Measurements from ENCODE around the gene PRKCQ.

DNA sequence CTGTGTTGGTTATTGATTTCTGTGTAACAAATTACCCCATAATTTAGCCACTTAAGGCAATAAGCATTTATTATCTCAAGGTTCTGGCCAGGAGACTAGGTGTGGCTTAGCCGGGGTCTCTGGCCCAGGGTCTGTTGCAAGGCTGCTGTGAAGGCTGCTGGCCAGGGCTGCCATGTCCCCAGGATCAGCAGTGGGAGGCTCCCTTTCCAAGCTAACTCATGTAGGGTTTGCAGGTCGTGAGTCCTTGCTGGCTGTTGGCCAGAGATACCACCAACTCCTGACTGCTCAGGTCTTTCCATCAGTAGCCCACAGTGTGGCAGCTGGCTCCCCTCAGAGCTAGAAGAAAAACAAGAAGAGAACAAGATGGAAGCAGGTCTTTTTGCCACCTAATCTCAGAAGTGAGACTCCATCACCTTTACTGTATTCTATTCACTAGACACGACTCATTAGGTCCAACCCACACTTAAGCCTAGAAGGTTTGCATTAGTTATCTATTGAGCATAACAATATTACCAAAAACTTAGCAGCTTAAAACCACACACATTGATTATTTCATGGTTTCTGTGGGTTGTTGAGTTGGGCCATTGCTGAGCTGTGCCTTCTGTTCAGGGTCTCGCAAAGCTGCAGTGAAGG lies 191.7 kb downstream of the PRKCQ start:
- TF ChIP-seq, protein P1, sequence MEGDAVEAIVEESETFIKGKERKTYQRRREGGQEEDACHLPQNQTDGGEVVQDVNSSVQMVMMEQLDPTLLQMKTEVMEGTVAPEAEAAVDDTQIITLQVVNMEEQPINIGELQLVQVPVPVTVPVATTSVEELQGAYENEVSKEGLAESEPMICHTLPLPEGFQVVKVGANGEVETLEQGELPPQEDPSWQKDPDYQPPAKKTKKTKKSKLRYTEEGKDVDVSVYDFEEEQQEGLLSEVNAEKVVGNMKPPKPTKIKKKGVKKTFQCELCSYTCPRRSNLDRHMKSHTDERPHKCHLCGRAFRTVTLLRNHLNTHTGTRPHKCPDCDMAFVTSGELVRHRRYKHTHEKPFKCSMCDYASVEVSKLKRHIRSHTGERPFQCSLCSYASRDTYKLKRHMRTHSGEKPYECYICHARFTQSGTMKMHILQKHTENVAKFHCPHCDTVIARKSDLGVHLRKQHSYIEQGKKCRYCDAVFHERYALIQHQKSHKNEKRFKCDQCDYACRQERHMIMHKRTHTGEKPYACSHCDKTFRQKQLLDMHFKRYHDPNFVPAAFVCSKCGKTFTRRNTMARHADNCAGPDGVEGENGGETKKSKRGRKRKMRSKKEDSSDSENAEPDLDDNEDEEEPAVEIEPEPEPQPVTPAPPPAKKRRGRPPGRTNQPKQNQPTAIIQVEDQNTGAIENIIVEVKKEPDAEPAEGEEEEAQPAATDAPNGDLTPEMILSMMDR (IDR thresholded peaks at IDR 0.05) = no peak
- TF ChIP-seq EZH2phosphoT487 (IDR thresholded peaks at IDR 0.05) = no peak
- TF ChIP-seq EZH2 (IDR thresholded peaks at IDR 0.05) = no peak

Data from neural progenitor cell (in vitro differentiated cells).